ENCODE measurements around the gene GPC3.

GPC3 gene

DNA sequence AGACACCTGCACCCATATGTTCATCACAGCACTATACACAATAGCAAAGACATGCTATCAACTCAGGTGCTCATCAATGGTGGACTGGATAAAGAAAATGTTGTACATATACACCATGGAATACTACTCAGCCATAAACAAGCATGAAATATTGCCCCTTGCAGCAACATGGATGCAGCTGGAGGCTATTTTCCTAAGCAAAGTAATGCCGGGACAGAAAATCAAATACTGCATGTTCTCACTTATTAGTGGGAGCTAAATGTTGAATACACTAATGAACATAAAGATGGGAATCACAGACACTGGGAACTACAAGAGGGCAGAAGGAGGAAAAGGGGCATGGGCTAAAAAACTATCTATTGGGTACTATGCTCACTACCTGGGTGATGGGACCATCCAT, 278.5 kb downstream of the GPC3 start:
- TF ChIP-seq, protein P1, sequence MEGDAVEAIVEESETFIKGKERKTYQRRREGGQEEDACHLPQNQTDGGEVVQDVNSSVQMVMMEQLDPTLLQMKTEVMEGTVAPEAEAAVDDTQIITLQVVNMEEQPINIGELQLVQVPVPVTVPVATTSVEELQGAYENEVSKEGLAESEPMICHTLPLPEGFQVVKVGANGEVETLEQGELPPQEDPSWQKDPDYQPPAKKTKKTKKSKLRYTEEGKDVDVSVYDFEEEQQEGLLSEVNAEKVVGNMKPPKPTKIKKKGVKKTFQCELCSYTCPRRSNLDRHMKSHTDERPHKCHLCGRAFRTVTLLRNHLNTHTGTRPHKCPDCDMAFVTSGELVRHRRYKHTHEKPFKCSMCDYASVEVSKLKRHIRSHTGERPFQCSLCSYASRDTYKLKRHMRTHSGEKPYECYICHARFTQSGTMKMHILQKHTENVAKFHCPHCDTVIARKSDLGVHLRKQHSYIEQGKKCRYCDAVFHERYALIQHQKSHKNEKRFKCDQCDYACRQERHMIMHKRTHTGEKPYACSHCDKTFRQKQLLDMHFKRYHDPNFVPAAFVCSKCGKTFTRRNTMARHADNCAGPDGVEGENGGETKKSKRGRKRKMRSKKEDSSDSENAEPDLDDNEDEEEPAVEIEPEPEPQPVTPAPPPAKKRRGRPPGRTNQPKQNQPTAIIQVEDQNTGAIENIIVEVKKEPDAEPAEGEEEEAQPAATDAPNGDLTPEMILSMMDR (IDR thresholded peaks at IDR 0.05; ENCODE audit: extremely low read depth, insufficient read depth, missing control alignments): no peak
- in situ Hi-C loops (cut with MboI; ENCODE audit: low pct_unique_long_range_greater_than_20kb, low sequenced_read_pairs, unreplicated experiment): no loop called here
- no peak for DNase-seq (ENCODE audit: low spot score)

DNA sequence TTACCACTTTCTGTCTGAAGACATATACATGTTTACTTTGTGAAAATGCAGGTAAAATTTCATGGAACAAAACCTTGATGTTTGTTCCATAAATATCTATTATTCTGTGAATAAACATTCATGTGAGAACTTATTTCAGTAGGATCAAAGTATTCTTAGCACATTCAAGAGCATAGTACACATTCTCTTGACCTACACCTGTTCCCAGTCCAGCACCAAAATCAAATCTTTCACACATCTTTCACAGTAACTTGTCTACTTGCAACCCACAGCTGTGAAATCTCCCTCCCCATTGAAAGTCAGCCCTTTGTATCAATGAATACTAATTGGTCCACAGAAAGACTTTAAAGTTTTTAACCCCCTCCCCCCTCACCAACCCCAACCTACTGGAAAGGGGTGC, 283.2 kb downstream of the GPC3 start:
- TF ChIP-seq, protein P1 (IDR thresholded peaks at IDR 0.05; ENCODE audit: extremely low read depth, insufficient read depth, missing control alignments): no peak
- DNase-seq (ENCODE audit: low spot score): no peak
- in situ Hi-C loops (cut with MboI; ENCODE audit: low pct_unique_long_range_greater_than_20kb, low sequenced_read_pairs, unreplicated experiment): no loop called here

DNA sequence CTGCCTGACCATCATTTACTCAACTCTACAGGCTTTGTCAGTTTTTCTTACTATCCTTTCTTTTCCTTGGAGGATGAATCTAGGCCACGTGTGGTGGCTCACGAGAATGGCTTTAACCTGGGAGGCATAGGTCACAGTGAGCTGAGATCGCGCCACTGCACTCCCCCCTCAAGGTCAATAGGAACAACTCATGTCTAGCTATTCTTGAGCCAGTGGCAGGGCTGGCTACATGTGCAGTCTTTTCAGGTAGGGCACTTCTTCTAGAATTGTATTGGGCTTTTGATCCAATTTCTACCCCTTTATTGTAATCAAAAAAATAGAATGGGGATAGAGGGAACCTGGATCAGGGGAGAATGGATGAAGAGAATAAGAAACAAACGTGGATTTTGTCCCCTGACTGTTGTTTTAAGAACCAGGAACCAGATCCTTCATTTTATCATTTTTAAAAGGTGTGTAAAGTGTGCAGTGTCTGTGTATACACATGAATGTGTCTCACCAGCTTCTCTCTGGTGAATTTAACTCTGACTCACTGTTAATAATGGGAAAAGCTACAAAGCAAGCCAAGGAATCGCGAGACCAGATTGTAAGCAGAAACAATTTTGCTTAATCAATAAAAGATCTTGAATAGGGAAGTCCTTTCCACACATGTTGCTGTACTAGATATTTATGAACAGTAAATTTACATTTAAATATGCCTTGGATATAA, 286.2 kb downstream of the GPC3 start:
- no peak for DNase-seq (ENCODE audit: low spot score)
- TF ChIP-seq, protein P1 (IDR thresholded peaks at IDR 0.05; ENCODE audit: extremely low read depth, insufficient read depth, missing control alignments): no peak
- in situ Hi-C loops (cut with MboI; ENCODE audit: low pct_unique_long_range_greater_than_20kb, low sequenced_read_pairs, unreplicated experiment): no loop called here

DNA sequence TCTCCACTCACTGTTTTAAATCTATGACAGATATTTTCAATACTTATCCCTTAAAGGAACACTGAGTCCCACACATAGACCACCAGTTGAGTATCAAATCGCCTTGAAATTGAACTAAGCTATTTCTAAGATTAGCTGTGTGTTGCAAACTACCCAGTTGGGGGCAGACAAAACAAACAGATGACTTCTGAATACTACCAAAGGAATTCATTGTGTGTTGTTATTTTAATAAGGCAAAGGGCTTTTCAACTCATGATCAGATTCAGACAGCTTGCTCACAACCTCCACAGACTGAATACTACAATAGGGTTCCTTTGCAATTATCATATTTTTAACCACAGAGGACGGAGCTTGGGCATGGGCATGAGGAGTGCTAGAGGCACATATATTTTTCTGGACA, 287.1 kb downstream of the GPC3 start:
- DNase-seq (ENCODE audit: low spot score): no peak
- in situ Hi-C loops (cut with MboI; ENCODE audit: low pct_unique_long_range_greater_than_20kb, low sequenced_read_pairs, unreplicated experiment): no loop called here
- TF ChIP-seq, protein P1 (IDR thresholded peaks at IDR 0.05; ENCODE audit: extremely low read depth, insufficient read depth, missing control alignments): peak; percentile 6

DNA sequence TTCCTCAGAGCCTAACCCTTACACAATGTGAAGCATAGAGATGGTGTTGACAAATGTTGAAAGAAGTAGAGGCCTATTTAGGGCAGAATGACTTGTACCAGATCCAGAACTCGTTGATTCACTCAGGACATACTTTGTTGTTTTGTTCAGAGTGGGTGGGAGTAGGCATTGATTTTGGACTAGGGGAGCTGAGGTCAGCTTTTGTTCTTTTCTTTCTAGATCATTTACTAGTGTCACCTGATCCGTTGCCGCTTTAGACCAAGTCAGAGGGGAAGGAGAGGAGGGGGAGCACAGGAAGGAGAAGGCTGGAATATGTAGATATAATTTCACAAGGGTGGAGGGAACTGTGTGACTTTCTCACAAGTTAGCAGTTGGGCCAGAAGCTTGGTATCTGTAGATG, 287.7 kb downstream of the GPC3 start:
- in situ Hi-C loops (cut with MboI; ENCODE audit: low pct_unique_long_range_greater_than_20kb, low sequenced_read_pairs, unreplicated experiment): no loop called here
- no peak for DNase-seq (ENCODE audit: low spot score)
- TF ChIP-seq, protein P1 (IDR thresholded peaks at IDR 0.05; ENCODE audit: extremely low read depth, insufficient read depth, missing control alignments): no peak

DNA sequence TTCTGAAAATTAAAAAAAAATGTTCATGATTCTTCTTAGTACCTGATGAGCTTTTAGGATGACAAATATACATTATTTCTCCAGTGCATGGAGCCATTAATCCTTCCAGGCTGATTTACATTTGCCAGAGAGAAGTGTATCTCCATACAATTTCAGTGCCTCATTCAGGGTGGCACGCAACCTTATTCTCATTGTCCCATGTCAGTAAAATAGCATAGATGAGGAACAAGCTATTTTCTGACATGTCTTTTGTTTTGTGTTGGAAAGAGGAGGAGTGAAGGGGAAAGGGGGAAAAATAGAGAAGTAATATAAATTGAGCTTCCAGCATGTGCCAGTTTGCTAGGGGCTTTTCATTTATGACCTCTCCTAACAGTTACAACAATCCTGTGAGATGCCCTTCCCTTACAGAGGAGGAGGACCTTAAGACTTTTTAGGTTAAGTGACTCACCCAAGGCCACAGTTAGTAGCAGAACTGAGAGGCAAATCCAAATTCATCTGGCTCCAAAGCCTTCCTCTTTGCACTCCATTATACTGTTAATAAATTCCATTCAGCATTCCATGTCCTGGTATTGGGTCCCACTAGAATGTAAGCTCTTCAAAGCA, 295.3 kb downstream of the GPC3 start:
- no peak for DNase-seq (ENCODE audit: low spot score)
- in situ Hi-C loops (cut with MboI; ENCODE audit: low pct_unique_long_range_greater_than_20kb, low sequenced_read_pairs, unreplicated experiment): no loop called here
- TF ChIP-seq, protein P1 (IDR thresholded peaks at IDR 0.05; ENCODE audit: extremely low read depth, insufficient read depth, missing control alignments): no peak
